HL-60/S4 treated with retinoic acid at 250 ng/mL for 4 days and 3 days (cell line): ENCODE results near the gene TARS3.

Source experiments
- in situ Hi-C: fragments of 300-500 bp; cut with MboI; formaldehyde crosslinking; loops from 2 replicates; pipeline ENCODE4 v1.7.0; 2022; ENCODE audit warnings: low sequenced_read_pairs

The TARS3 gene

GRCh38 chr15:101702077-101702476 is 22.2 kb downstream of the TARS3 start:
- in situ Hi-C loops = no loop called here

GRCh38 chr15:101698314-101698713 is 26.0 kb downstream of the TARS3 start:
- in situ Hi-C loops = no loop called here

- in situ Hi-C loops = no loop called here
Measured at GRCh38 chr15:101697488-101697887, 26.8 kb downstream of the TARS3 start.

GRCh38 chr15:101696829-101697228 is 27.4 kb downstream of the TARS3 start:
- in situ Hi-C loops = no loop called here

GRCh38 chr15:101694261-101694660 is 30.0 kb downstream of the TARS3 start:
- in situ Hi-C loops = no loop called here

GRCh38 chr15:101692801-101693598 is 31.3 kb downstream of the TARS3 start:
- in situ Hi-C loops = no loop called here

- in situ Hi-C loops = no loop called here
Measured at GRCh38 chr15:101689901-101690300, 34.4 kb downstream of the TARS3 start.

GRCh38 chr15:101686718-101687117 is 37.6 kb downstream of the TARS3 start:
- in situ Hi-C loops = no loop called here

- in situ Hi-C loops = no loop called here
Measured at GRCh38 chr15:101684877-101685276, 39.4 kb downstream of the TARS3 start.

- in situ Hi-C loops = no loop called here
Measured at GRCh38 chr15:101684384-101684783, 39.9 kb downstream of the TARS3 start.

GRCh38 chr15:101679806-101680205 is 44.5 kb downstream of the TARS3 start:
- in situ Hi-C loops = no loop called here

GRCh38 chr15:101676921-101677329 is 47.3 kb downstream of the TARS3 start:
- in situ Hi-C loops = no loop called here

GRCh38 chr15:101675796-101676582 is 48.3 kb downstream of the TARS3 start:
- in situ Hi-C loops = no loop called here

GRCh38 chr15:101675015-101675414 is 49.3 kb downstream of the TARS3 start:
- in situ Hi-C loops = no loop called here

- in situ Hi-C loops = no loop called here
Measured at GRCh38 chr15:101672298-101672697, 52.0 kb downstream of the TARS3 start.

GRCh38 chr15:101669744-101670143 is 54.5 kb downstream of the TARS3 start:
- in situ Hi-C loops = no loop called here

GRCh38 chr15:101667881-101668280 is 56.4 kb downstream of the TARS3 start:
- in situ Hi-C loops = no loop called here

GRCh38 chr15:101664303-101664913 is 59.9 kb downstream of the TARS3 start:
- in situ Hi-C loops = no loop called here

GRCh38 chr15:101662203-101662602 is 62.1 kb downstream of the TARS3 start:
- in situ Hi-C loops = no loop called here

GRCh38 chr15:101660005-101660404 is 64.3 kb downstream of the TARS3 start:
- in situ Hi-C loops = no loop called here

GRCh38 chr15:101657968-101658784 is 66.1 kb downstream of the TARS3 start:
- in situ Hi-C loops = no loop called here
